EH (cell line): Measurements from ENCODE around the gene KCNH3.
"Not testable (repeated sequence)": the region's sequence is repeated elsewhere in the genome, so short reads cannot be mapped to it uniquely, and the experiment has no call there.

Experiments used
- DNase-seq: peaks from one replicate; pipeline ENCODE4 v3.0.0-alpha.2; 2015; ENCODE audit warnings: low read depth

The KCNH3 gene

GRCh38 chr12:49585477-49586459 lies 46.9 kb downstream of the KCNH3 start:
- DNase-seq = no peak

GRCh38 chr12:49587174-49587908 lies 48.5 kb downstream of the KCNH3 start:
- no peak for DNase-seq

- DNase-seq = no peak
Measured at GRCh38 chr12:49588281-49588680, 49.5 kb downstream of the KCNH3 start.

DNA sequence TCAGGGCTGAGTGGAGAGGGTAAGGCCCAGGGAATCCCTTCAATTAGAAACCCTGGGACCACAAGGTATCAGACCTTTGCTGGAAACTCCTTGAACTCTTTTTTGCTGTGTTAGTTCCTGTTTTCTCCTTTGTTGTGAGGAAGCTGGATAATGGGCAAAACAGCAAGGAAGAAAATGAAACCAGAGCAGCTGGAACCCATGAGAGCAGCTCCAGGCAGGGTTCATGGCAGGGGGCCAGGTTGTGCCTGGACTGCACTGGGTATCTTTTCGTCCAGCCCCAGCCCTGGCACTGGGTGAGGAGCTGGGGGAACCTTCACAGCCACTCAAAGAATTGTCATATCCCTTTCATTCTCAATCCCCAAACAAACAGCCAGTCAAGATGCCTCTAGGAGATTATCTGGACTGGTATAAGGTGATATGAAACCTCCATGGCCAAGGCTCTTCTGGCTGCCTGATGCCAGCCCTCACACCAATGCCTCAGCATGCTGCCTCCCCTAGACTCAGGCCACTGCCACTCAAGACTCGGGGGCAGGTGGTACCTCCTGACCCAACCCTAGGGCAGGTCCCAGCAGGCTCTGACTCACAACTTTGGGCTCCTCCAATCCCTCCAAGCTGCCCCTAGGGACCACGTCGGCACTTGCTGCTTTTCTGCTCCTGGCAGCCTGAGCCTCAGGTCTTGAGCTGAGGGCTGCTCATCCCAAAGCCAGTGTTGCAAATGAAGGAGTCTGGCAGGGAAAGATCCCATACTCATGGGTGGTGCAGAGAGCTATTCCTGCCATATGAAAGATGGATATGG lies 50.1 kb downstream of the KCNH3 start:
- no peak for DNase-seq

GRCh38 chr12:49598527-49598926 lies 59.7 kb downstream of the KCNH3 start:
- DNase-seq = no peak

GRCh38 chr12:49599961-49600360 lies 61.1 kb downstream of the KCNH3 start:
- no peak for DNase-seq

DNA sequence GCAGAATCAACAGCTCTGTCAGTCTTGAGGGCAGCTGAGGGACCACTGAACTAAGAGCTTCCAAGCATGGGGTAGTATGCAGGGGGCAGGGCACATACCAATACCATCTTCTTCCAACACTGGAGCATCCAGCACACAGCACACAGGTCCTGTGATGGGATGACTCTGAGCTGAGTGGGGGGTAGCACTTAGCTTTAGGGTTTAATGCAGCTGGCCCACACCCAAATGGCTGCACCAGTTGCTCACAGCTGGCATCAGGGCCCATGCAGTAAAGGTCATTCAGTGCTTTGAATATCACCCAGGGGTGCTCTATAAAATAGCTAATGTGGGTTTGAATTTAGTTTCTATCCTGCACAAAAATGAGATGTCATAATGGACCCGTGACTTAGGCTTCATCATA lies 64.9 kb downstream of the KCNH3 start:
- DNase-seq = no peak

GRCh38 chr12:49604856-49605255 lies 66.0 kb downstream of the KCNH3 start:
- no peak for DNase-seq

GRCh38 chr12:49605539-49605938 lies 66.7 kb downstream of the KCNH3 start, which contains the start of gene FAM186B:
TSS of gene FAM186B (minus strand) at chr12:49605639. CDS start at chr12:49605477, 162 bp downstream.
- not testable (repeated sequence) for DNase-seq
